IPS DF 19.7 (cell line): ENCODE data around the gene HEPACAM.

Experiments used
- DNase-seq: peaks from one replicate; pipeline ENCODE4 v3.0.0-alpha.2; 2013; ENCODE audit warnings: low read depth, low spot score

HEPACAM gene

GRCh38 chr11:124943741-124944140, 7.9 kb upstream of the HEPACAM start:
- no peak for DNase-seq

GRCh38 chr11:124943254-124943616, 7.4 kb upstream of the HEPACAM start:
- no peak for DNase-seq

GRCh38 chr11:124942466-124943253, 6.8 kb upstream of the HEPACAM start:
- DNase-seq: no peak

- no peak for DNase-seq
These were observed 5.9 kb upstream of the HEPACAM start for GRCh38 chr11:124941703-124942102.

- no peak for DNase-seq
These were observed 3.1 kb upstream of the HEPACAM start for GRCh38 chr11:124938970-124939369.

- no peak for DNase-seq
These were observed 2.4 kb upstream of the HEPACAM start for GRCh38 chr11:124938206-124938765.

- DNase-seq: no peak
These were observed 1.6 kb upstream of the HEPACAM start for GRCh38 chr11:124937336-124937935.

GRCh38 chr11:124934862-124935547, 842 bp downstream of the HEPACAM start:
- DNase-seq: no peak

GRCh38 chr11:124930799-124931198, 5.0 kb downstream of the HEPACAM start:
- DNase-seq: no peak

GRCh38 chr11:124928942-124929665, 6.7 kb downstream of the HEPACAM start:
- DNase-seq: no peak

- DNase-seq: no peak
These were observed 12.6 kb downstream of the HEPACAM start for GRCh38 chr11:124923296-124923695.

- DNase-seq: no peak
These were observed 13.0 kb downstream of the HEPACAM start for GRCh38 chr11:124922831-124923230.

- no peak for DNase-seq
These were observed 14.8 kb downstream of the HEPACAM start for GRCh38 chr11:124920870-124921609.

- DNase-seq: no peak
These were observed 15.5 kb downstream of the HEPACAM start for GRCh38 chr11:124920356-124920755.

GRCh38 chr11:124919898-124920297, 15.9 kb downstream of the HEPACAM start:
- no peak for DNase-seq

- no peak for DNase-seq
These were observed 16.9 kb downstream of the HEPACAM start, which contains the start of gene HEPN1 for GRCh38 chr11:124918950-124919349. TSS of gene HEPN1 (plus strand) at chr11:124919250.

GRCh38 chr11:124917115-124917637, 18.7 kb downstream of the HEPACAM start:
- DNase-seq: no peak

GRCh38 chr11:124916370-124916710, 19.5 kb downstream of the HEPACAM start:
- no peak for DNase-seq

GRCh38 chr11:124915541-124916369, 20.1 kb downstream of the HEPACAM start:
- DNase-seq: no peak

GRCh38 chr11:124902616-124903015, 33.2 kb downstream of the HEPACAM start:
- no peak for DNase-seq
